HepG2 (cell line): ENCODE data around the gene CBY2. TPM values are rescaled to one million over a fixed set of nuclear protein-coding genes. Genes with fewer than 3 reads are reported as not detected.

Experiments used
- ATAC-seq: fragments of 200-7000 bp; cut with Tn5 transposase; 3 replicates; pipeline ENCODE4 v1.9.1; 2020; ENCODE audit warnings: mild to moderate bottlenecking, moderate library complexity
- BruUV-seq: library from RNA; stranded (reverse); fragments of 400-500 nt; replicated peaks from 2 replicates; lab custom pipeline; 2021; lab: Mats Ljungman, UMichigan
- CTCF ChIA-PET: fragments of 300-600 bp; formaldehyde crosslinking; extraction: SDS; loops from one replicate; lab custom pipeline; 2021; ENCODE audit warnings: low total read pairs, inconsistent platforms, low intra/inter-chr PET ratio; lab: Yijun Ruan, JAX
- POLR2A ChIA-PET: fragments of 350-600 bp; sonication (Branson Sonifier 250); formaldehyde crosslinking; loops from one replicate; lab custom pipeline; 2020; ENCODE audit warnings: antibody characterized with exemption, inconsistent platforms; lab: Yijun Ruan, JAX
- DNase-seq: peaks from one replicate; pipeline ENCODE4 v3.0.0-alpha.2; 2015; ENCODE audit warnings: low spot score
- FAIRE-seq: peaks from 3 replicates; lab custom pipeline; 2011; peaks lifted over from hg19 to GRCh38; lab: Jason Lieb, UNC
- H2AFZ ChIP-seq: one replicate; pipeline ENCODE4 v1.6.1; 2011; ENCODE audit warnings: low read length, inconsistent platforms
- H3K27ac ChIP-seq: fragments of 300-600 bp; 3 replicates; pipeline ENCODE4 v1.8.0; 2011; ENCODE audit warnings: mixed run types, mild to moderate bottlenecking, mixed read lengths, low read length, inconsistent platforms; ENCODE audit not compliant: insufficient read depth; ENCODE audit errors: extremely low read length
- H3K27me3 ChIP-seq, 2 experiments: fragments of 200-600 bp in 1 of 2; 2 replicates in 1 of 2; 3 replicates in 1 of 2; pipeline versions ENCODE4 v1.6.0 to v1.8.0; 2011; ENCODE audit warnings: low read length in 2 of 2, mild to moderate bottlenecking in 2 of 2, moderate library complexity in 2 of 2, inconsistent platforms in 1 of 2; ENCODE audit not compliant: insufficient read depth in 2 of 2, control insufficient read depth in 1 of 2
- H3K36me3 ChIP-seq, 2 experiments: fragments of 200-600 bp in 1 of 2; replicated peaks in 1 of 2; 2 replicates in 1 of 2; 3 replicates in 1 of 2; pipeline versions ENCODE4 v1.5.1 to v1.8.0; 2011; ENCODE audit warnings: low read length in 2 of 2, inconsistent platforms in 1 of 2; ENCODE audit not compliant: insufficient read depth in 2 of 2, control insufficient read depth in 1 of 2
- H3K4me1 ChIP-seq: 2 replicates; pipeline ENCODE4 v1.5.1; 2012; ENCODE audit warnings: low read length, inconsistent platforms; ENCODE audit not compliant: insufficient read depth
- H3K4me2 ChIP-seq: 2 replicates; pipeline ENCODE4 v1.6.0; 2011; ENCODE audit warnings: low read depth, low read length, inconsistent platforms
- H3K4me3 ChIP-seq, 3 experiments: fragments of 200-600 bp in 1 of 3; sonication (generic), shearing (Covaris generic) in 1 of 3; replicated peaks in 1 of 3; 2 replicates each; pipeline ENCODE4 v1.5.1; 2011 to 2016; ENCODE audit warnings: low read length in 3 of 3, inconsistent platforms in 2 of 3, low read depth in 2 of 3, mild to moderate bottlenecking in 2 of 3, control low read depth in 1 of 3, mixed read lengths in 1 of 3; ENCODE audit not compliant: insufficient read depth in 1 of 3
- H3K79me2 ChIP-seq: one replicate; pipeline ENCODE4 v1.6.1; 2011; ENCODE audit warnings: low read length, inconsistent platforms; ENCODE audit not compliant: insufficient read depth
- H3K9ac ChIP-seq: 2 replicates; pipeline ENCODE4 v1.6.0; 2011; ENCODE audit warnings: mild to moderate bottlenecking, low read depth, low read length, inconsistent platforms; ENCODE audit not compliant: insufficient read depth
- H3K9me3 ChIP-seq: 2 replicates; pipeline ENCODE4 v1.5.1; 2012; ENCODE audit warnings: mild to moderate bottlenecking, low read length
- H4K20me1 ChIP-seq: 2 replicates; pipeline ENCODE4 v1.6.0; 2011; ENCODE audit warnings: inconsistent platforms, mild to moderate bottlenecking, low read length, moderate library complexity; ENCODE audit not compliant: insufficient read depth
- CTCF ChIP-seq: sonication (generic); formaldehyde crosslinking; IDR thresholded peaks from 2 replicates; pipeline ENCODE4 v1.5.0; 2020; ENCODE audit warnings: mild to moderate bottlenecking, missing genetic modification reagents, moderate library complexity
- KAT8 ChIP-seq: IDR thresholded peaks from 2 replicates; pipeline ENCODE4 v1.6.1; 2016; ENCODE audit warnings: missing genetic modification reagents, missing compliant biosample characterization
- POGZ ChIP-seq: sonication (generic); formaldehyde crosslinking; IDR thresholded peaks from 2 replicates; pipeline ENCODE4 v1.4.0; 2020; ENCODE audit warnings: mild to moderate bottlenecking, missing genetic modification reagents
- ZNF746 ChIP-seq: sonication (generic); formaldehyde crosslinking; IDR thresholded peaks from 2 replicates; pipeline ENCODE4 v1.8.0; 2022; ENCODE audit warnings: mild to moderate bottlenecking, missing genetic modification reagents
- WGBS: methylation state at CpG from one replicate; pipeline ENCODE4 v1.1.6; 2017; ENCODE audit warnings: low lambda C conversion rate; 5-methylcytosine and 5-hydroxymethylcytosine counted together
- in situ Hi-C: cut with HindIII; loops from 2 replicates; pipeline ENCODE4 v1.10.0; 2017; ENCODE audit warnings: low pct_unique_long_range_greater_than_20kb; ENCODE audit not compliant: extremely low pct_ligation_motif_present
- intact Hi-C: fragments of 100-400 bp; cut with micrococcal nuclease; formaldehyde crosslinking; loops from one replicate; pipeline ENCODE4 v1.10.0; 2022; ENCODE audit not compliant: unreplicated experiment
- polyA plus RNA-seq, 8 experiments: library from polyadenylated mRNA; depleted of rRNA in 3 of 8; stranded (reverse) in 7 of 8; unstranded in 1 of 8; fragments of >200 nt; fragmentation: Illumina TruSeq in 4 of 8; extraction: Trizol in 4 of 8; gene quantifications; 2 replicates each; pipeline versions ENCODE4 v1.2.1 to v1.2.3, GENCODE V29; 2011 to 2016; ENCODE audit warnings: low read depth in 4 of 8, missing spikeins in 1 of 8, mixed read lengths in 1 of 8; ENCODE audit not compliant: insufficient read depth in 1 of 8
- total RNA-seq, 5 experiments: library from RNA; depleted of rRNA; stranded (reverse); fragments of >200 nt; fragmentation: Illumina TruSeq; extraction: Trizol; gene quantifications; 2 replicates each; pipeline ENCODE4 v1.2.3, GENCODE V29; 2016; ENCODE audit warnings: low read depth in 1 of 5
- TF ChIP-seq, protein P1 (sequence below): fragments of 450-650 bp; IDR thresholded peaks from 2 replicates; pipeline ENCODE4 v1.6.1; 2016

Gene CBY2
- total and polyA plus RNA-seq, 2 of the 13 experiments (the other 11 are each of a cell fraction or from before 2014, with no cell fraction given), result not detected

DNA sequence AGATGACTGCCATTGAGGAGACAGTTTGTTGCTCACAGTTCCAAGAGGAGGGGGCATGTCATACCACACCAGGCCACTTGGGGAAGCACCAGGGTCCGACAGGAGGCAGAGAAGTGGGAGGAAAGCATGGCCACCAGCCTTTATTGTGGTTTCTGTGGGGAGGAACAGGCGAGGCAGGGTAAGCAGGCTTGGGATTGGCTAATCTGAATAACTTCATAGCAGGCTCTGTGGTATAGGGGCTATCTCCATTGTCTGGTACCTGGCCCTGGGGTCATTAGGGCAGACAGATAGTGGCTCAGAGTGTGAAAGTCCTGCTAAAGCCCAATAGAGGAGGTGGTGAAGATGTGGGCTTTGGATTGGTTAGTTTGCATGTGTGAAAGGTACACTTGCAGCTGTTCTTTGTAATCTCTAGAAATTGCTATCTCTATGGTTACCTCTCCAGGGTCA lies 35.5 kb downstream of the CBY2 start:
- in situ Hi-C loops, result no loop called here
- no TSS peak for BruUV-seq
- FAIRE-seq, result no peak

GRCh38 chr13:45742985-45743384 lies 40.9 kb downstream of the CBY2 start:
- ChIA-PET CTCF (no interaction called here), POLR2A (no interaction called here)
- Histone ChIP-seq H3K36me3 (no peaks in the 10 kb centered on the region), H3K4me1 (no peaks in the 10 kb centered on the region), H3K4me3 (no peak overlapping the region), H3K4me2 (no peak overlapping the region), H2AFZ (no peak overlapping the region), H3K9ac (no peak overlapping the region), H3K79me2 (no peaks in the 10 kb centered on the region), H4K20me1 (no peaks in the 10 kb centered on the region), H3K27me3 (0 out of 5 replicates have a peak, but pooled peaks cover 0 to 6% of the 10 kb centered on the region in 2 experiments), H3K27ac (no peak overlapping the region), H3K9me3 (no peaks in the 10 kb centered on the region)
- intact Hi-C loops, result no loop called here
- TF ChIP-seq, protein P1, sequence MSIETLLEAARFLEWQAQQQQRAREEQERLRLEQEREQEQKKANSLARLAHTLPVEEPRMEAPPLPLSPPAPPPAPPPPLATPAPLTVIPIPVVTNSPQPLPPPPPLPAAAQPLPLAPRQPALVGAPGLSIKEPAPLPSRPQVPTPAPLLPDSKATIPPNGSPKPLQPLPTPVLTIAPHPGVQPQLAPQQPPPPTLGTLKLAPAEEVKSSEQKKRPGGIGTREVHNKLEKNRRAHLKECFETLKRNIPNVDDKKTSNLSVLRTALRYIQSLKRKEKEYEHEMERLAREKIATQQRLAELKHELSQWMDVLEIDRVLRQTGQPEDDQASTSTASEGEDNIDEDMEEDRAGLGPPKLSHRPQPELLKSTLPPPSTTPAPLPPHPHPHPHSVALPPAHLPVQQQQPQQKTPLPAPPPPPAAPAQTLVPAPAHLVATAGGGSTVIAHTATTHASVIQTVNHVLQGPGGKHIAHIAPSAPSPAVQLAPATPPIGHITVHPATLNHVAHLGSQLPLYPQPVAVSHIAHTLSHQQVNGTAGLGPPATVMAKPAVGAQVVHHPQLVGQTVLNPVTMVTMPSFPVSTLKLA, result peak; percentile 93
- TF ChIP-seq KAT8 (CRISPR knock-in tag), result no peak
- 34% methylated on average over 5 of the region's 5 CpGs for WGBS
- no peak for ATAC-seq
- BruUV-seq, result no TSS peak
- in situ Hi-C loops, result no loop called here
- no peak for DNase-seq
- FAIRE-seq, result no peak

More for the DNA sequence above, 35.5 kb downstream of the CBY2 start:
- H3K27me3 ChIP-seq, result 0 out of 5 replicates have a peak, but pooled peaks cover 0 to 4% of the 10 kb centered on the region in 2 experiments
- 0% methylated on average over 2 of the region's 2 CpGs for WGBS
- no peak for DNase-seq
- no peaks in the 10 kb centered on the region for H3K4me1 ChIP-seq
- no peak overlapping the region for H3K4me3 ChIP-seq
- intact Hi-C loops, result no loop called here
- H3K36me3 ChIP-seq, result no peaks in the 10 kb centered on the region
- H3K27ac ChIP-seq, result no peak overlapping the region
- no peak overlapping the region for H3K9ac ChIP-seq
- H3K79me2 ChIP-seq, result no peaks in the 10 kb centered on the region
- no peaks in the 10 kb centered on the region for H4K20me1 ChIP-seq
- TF ChIP-seq ZNF746 (CRISPR knock-in tag) (no peak), CTCF (peak; percentile 15; the same call in 1 of the 2 replicates), POGZ (CRISPR knock-in tag) (no peak)
- TF ChIP-seq, all 625 proteins: peak for 1
- Histone ChIP-seq H3K9me3 (no peaks in the 10 kb centered on the region), H2AFZ (no peak overlapping the region), H3K4me2 (no peak overlapping the region)
- peak; percentile 84 for ATAC-seq
- POLR2A ChIA-PET, result no interaction called here
- CTCF ChIA-PET, result no interaction called here
